ENCODE data around the gene ALDH3A2. TPM values are rescaled to one million over a fixed set of nuclear protein-coding genes. Genes with fewer than 3 reads are reported as not detected.

ALDH3A2 gene
- total and polyA plus RNA-seq, 9 donors: 26.6 to 39.4 (median 32.9) TPM

DNA sequence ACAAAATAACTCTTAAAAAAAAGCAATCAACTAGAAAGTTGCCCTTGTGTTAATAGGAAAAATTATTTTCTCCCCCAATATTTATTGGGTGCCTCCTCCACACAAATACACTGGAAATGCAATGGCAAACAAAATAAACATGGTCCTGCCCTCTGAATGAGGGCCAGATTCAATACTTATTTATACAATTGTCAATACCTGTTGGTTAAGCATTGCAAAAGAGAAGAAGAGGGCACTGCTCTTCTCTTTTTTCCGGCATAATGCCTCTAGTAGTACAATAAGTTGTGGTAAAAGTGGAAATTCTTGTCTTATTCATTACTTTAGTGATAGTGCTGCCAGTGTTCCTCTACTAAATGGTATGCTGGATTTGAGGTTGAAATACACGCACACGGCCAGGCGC is 22.5 kb upstream of the ALDH3A2 start:
- no peak overlapping the region for H3K27ac ChIP-seq (ENCODE audit: low read length)
- H3K4me1 ChIP-seq (ENCODE audit: control insufficient read depth, insufficient read depth, low read length): no peaks in the 10 kb centered on the region
- no peak for DNase-seq
- peaks cover 3% of the 10 kb centered on the region for H3K9me3 ChIP-seq (replicated peaks; ENCODE audit: control insufficient read depth, low read depth, low read length)
- peaks cover 4% of the 10 kb centered on the region for H3K27me3 ChIP-seq (ENCODE audit: control insufficient read depth, insufficient read depth, low read length)
- H3K4me3 ChIP-seq (ENCODE audit: low read length): no peak overlapping the region
- no peaks in the 10 kb centered on the region for H3K36me3 ChIP-seq (ENCODE audit: control insufficient read depth, insufficient read depth, low read length)
- 93% methylated on average over 2 of the region's 4 CpGs for WGBS (ENCODE audit: insufficient coverage)

DNA sequence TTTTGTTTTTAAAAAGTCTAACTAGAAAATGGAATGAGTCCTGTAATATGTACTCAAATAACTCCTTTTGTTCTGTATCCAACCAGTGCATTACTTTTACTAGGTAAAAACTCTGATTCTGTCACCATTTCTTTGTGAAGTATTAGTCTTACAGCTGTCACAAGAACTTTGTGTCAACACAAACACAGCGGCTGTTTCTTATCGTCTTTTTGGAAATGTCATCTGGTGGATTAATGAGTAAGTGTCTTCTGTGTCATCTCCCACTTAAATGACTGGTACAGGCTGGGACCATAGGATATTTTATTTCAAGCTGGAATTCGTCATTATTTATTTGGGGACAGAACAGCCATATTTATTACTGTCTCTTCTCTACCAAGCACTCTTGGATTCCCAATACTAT is 19.1 kb upstream of the ALDH3A2 start:
- WGBS (ENCODE audit: insufficient coverage): no CpG with 5 or more reads among the region's 3 CpGs
- Histone ChIP-seq H3K27ac (ENCODE audit: low read length) (no peak overlapping the region), H3K36me3 (ENCODE audit: control insufficient read depth, insufficient read depth, low read length) (no peaks in the 10 kb centered on the region), H3K4me3 (ENCODE audit: low read length) (no peak overlapping the region), H3K9me3 (replicated peaks; ENCODE audit: control insufficient read depth, low read depth, low read length) (no peaks in the 10 kb centered on the region), H3K27me3 (ENCODE audit: control insufficient read depth, insufficient read depth, low read length) (peaks cover 4% of the 10 kb centered on the region), H3K4me1 (ENCODE audit: control insufficient read depth, insufficient read depth, low read length) (no peaks in the 10 kb centered on the region)
- no peak for DNase-seq

DNA sequence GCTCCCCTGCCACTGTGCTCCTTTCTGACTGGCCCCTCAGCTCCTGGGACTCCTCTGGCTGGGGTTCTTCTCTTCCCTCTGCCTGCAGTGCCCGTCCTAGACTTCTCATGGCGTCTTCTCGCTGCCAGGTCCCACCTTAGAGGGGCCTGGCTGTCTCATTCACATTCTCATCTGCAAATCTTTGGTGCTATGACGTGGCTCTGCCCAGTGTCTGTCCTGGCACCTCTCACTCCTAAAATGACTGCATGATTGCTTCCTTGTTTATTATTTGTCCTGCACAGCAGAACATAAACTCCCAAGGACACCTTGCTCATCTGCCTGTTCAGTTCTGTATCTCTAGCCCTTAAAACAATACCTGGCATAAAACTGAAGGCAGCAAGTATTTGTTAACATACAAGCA is 18.5 kb upstream of the ALDH3A2 start:
- H3K36me3 ChIP-seq (ENCODE audit: control insufficient read depth, insufficient read depth, low read length): no peaks in the 10 kb centered on the region
- no peaks in the 10 kb centered on the region for H3K4me1 ChIP-seq (ENCODE audit: control insufficient read depth, insufficient read depth, low read length)
- no peak for DNase-seq
- peaks cover 4% of the 10 kb centered on the region for H3K27me3 ChIP-seq (ENCODE audit: control insufficient read depth, insufficient read depth, low read length)
- no peak overlapping the region for H3K4me3 ChIP-seq (ENCODE audit: low read length)
- H3K27ac ChIP-seq (ENCODE audit: low read length): no peak overlapping the region
- no peaks in the 10 kb centered on the region for H3K9me3 ChIP-seq (replicated peaks; ENCODE audit: control insufficient read depth, low read depth, low read length)
- 76% methylated on average over 4 of the region's 4 CpGs for WGBS (ENCODE audit: insufficient coverage)

DNA sequence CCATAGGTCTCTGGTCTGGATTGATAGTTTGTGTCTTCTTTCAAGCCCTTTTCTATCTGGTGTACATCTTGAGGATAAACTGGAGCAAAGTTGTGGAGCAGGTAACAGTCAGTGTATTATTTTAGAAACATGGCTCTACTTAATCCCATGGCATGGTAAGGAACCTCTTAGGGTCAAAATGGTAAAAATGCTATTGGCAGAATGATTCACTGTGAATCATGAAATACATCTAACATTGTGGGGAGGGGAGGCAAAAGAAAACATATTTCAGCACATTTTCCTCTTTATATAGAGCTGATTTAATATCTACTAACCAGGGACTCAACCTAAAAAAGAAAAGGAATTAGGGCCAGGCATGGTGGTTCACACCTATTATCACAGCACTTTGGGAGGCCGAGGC is 17.9 kb upstream of the ALDH3A2 start:
- H3K4me1 ChIP-seq (ENCODE audit: control insufficient read depth, insufficient read depth, low read length): no peaks in the 10 kb centered on the region
- WGBS (ENCODE audit: insufficient coverage): no CpG with 5 or more reads among the region's 1 CpG
- H3K9me3 ChIP-seq (replicated peaks; ENCODE audit: control insufficient read depth, low read depth, low read length): no peaks in the 10 kb centered on the region
- H3K27me3 ChIP-seq (ENCODE audit: control insufficient read depth, insufficient read depth, low read length): peaks cover 4% of the 10 kb centered on the region
- no peaks in the 10 kb centered on the region for H3K36me3 ChIP-seq (ENCODE audit: control insufficient read depth, insufficient read depth, low read length)
- DNase-seq: no peak
- H3K4me3 ChIP-seq (ENCODE audit: low read length): no peak overlapping the region
- H3K27ac ChIP-seq (ENCODE audit: low read length): no peak overlapping the region

DNA sequence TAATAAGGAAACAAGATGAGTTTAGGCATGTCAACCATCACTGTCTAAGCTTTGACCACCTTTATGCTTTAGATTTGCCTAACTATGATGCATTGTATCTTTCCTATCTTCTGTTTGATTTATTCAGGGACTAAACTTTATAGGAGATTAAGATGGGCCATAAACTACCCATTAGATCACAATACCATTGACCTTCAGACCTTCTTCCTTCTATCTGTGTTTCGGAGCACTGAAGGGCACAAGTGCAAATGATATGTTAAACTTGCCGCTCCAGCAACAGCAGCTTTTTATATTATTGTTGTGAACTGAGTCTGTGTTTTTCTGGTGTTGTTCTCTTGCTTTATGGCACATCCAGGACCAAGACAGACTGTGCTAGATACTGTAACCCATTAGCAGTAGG is 16.6 kb upstream of the ALDH3A2 start:
- Histone ChIP-seq H3K9me3 (replicated peaks; ENCODE audit: control insufficient read depth, low read depth, low read length) (no peaks in the 10 kb centered on the region), H3K4me1 (ENCODE audit: control insufficient read depth, insufficient read depth, low read length) (no peaks in the 10 kb centered on the region), H3K27ac (ENCODE audit: low read length) (no peak overlapping the region), H3K4me3 (ENCODE audit: low read length) (no peak overlapping the region), H3K36me3 (ENCODE audit: control insufficient read depth, insufficient read depth, low read length) (no peaks in the 10 kb centered on the region), H3K27me3 (ENCODE audit: control insufficient read depth, insufficient read depth, low read length) (peaks cover 4% of the 10 kb centered on the region)
- no peak for DNase-seq
- WGBS (ENCODE audit: insufficient coverage): no CpG with 5 or more reads among the region's 2 CpGs

DNA sequence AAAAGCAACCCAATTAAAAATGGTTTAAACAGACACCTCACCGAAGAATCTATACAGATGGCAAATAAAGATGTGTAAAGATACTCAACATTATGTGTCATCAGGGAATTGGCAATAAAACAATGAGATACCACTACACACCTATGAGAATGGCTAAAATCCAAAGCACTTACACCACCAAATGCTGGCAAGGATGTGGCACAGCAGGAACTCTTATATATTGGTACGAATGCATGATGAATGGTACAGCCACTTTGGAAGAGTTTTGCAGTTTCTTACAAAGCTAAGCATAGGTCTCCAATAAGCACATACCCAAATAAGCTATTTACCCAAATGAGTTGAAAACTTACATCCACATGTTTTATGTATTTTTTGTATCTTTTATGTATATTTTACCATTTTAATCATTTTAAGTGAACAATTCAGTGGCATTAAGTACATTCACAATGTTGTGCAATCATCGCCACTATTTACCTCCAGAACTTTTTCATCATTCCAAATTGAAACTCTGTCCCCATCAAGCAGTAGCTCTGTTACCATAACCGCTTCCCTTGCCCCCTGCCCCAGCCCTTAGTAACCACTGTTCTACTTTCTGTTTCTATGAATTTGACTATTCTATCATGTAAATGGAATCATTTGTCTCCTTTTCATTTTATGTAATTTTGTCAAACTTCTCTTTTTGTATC is 6.7 kb upstream of the ALDH3A2 start:
- no peak for DNase-seq
- Histone ChIP-seq H3K36me3 (ENCODE audit: control insufficient read depth, insufficient read depth, low read length) (no peaks in the 10 kb centered on the region), H3K4me3 (ENCODE audit: low read length) (no peak overlapping the region), H3K27me3 (ENCODE audit: control insufficient read depth, insufficient read depth, low read length) (no peaks in the 10 kb centered on the region), H3K4me1 (ENCODE audit: control insufficient read depth, insufficient read depth, low read length) (no peaks in the 10 kb centered on the region), H3K9me3 (replicated peaks; ENCODE audit: control insufficient read depth, low read depth, low read length) (no peaks in the 10 kb centered on the region), H3K27ac (ENCODE audit: low read length) (no peak overlapping the region)
- WGBS (ENCODE audit: insufficient coverage): 67% methylated on average over 1 of the region's 4 CpGs

DNA sequence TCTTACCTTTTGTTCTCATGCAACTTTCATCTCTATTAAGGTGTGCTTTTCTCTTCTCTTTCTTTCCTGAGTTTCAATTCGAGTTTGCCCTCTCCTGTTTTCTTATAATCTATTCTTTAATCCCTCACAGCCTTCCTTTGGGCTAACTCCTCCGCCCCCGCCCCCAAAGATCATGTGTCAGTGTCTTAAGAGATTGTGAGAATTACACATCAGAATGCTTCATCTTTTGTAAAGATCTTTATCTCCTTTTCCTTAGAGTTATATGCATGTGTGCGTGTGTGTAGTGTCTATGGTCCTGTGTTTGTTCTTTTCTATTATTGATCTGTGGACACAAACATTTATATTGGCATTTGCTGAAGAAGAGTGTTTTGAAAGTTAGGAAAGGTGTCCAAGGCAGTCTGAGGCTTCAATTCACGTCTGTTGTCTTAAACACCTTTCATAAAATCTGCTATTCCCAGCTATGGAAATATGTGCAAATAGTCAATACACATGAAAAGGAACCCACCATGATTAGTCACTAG is 6.1 kb upstream of the ALDH3A2 start:
- Histone ChIP-seq H3K36me3 (ENCODE audit: control insufficient read depth, insufficient read depth, low read length) (no peaks in the 10 kb centered on the region), H3K4me1 (ENCODE audit: control insufficient read depth, insufficient read depth, low read length) (peaks cover under 1% of the 10 kb centered on the region), H3K27me3 (ENCODE audit: control insufficient read depth, insufficient read depth, low read length) (no peaks in the 10 kb centered on the region), H3K4me3 (ENCODE audit: low read length) (no peak overlapping the region), H3K9me3 (replicated peaks; ENCODE audit: control insufficient read depth, low read depth, low read length) (no peaks in the 10 kb centered on the region), H3K27ac (ENCODE audit: low read length) (no peak overlapping the region)
- no peak for DNase-seq
- no CpG with 5 or more reads among the region's 5 CpGs for WGBS (ENCODE audit: insufficient coverage)

DNA sequence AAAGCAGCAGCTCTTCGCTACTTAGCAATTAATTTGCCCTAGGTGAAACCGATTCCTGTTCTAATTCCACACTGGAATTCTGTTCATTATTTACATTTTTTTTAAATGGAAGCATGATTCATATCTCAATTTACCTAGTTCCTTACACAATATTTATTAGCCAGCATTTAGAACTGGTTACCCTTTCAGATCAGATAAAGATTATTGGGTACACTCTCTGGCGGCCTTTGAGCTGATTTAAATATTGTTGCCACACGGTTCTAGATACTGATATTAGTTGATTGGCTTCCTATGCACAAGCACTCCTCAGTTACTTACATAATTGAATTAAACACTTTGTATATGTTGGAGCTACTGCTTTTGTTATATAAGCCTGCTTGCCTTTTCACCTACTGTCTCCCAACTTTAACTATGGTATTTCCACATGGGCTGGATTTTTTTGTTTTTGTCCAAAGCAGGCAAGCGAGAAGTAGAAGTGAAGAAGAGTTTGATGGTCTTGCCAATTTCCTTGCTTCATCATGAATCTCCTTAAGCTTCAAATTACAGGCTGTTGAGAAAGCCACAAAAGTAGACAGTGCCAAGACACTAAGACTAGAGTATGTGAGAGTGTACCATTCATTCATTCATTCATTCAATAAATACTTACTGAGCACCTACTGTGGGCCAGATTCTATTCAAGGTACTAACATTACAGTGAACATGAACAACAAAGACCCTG is 3.9 kb upstream of the ALDH3A2 start:
- Histone ChIP-seq H3K4me3 (ENCODE audit: low read length) (no peak overlapping the region), H3K27me3 (ENCODE audit: control insufficient read depth, insufficient read depth, low read length) (no peaks in the 10 kb centered on the region), H3K36me3 (ENCODE audit: control insufficient read depth, insufficient read depth, low read length) (no peaks in the 10 kb centered on the region), H3K27ac (ENCODE audit: low read length) (no peak overlapping the region), H3K4me1 (ENCODE audit: control insufficient read depth, insufficient read depth, low read length) (peaks cover 7% of the 10 kb centered on the region), H3K9me3 (replicated peaks; ENCODE audit: control insufficient read depth, low read depth, low read length) (no peaks in the 10 kb centered on the region)
- no CpG with 5 or more reads among the region's 5 CpGs for WGBS (ENCODE audit: insufficient coverage)
- DNase-seq: no peak

DNA sequence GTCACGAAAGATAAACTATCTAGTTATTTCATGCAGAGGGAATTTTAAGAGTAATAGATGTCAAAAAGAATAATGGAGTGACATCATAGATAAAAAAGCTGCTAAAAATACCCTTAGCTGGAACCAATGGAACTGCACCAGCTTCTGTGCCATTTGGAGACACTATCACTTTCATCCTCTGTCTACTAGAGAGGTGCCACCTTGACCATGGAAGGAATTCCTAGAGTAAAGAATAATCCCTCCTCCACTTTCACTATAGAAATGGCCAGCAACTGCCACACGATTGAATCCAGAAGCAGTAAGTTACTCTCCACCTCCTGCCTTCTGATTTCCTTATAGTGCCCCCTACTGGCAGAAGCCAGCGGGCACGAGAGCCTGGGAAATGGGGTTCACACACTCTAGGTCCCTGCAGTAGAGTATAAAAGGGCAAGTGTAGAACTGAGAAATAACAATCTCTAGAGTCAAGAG is 2.8 kb upstream of the ALDH3A2 start:
- Histone ChIP-seq H3K4me3 (ENCODE audit: low read length) (no peak overlapping the region), H3K4me1 (ENCODE audit: control insufficient read depth, insufficient read depth, low read length) (peaks cover 13% of the 10 kb centered on the region), H3K36me3 (ENCODE audit: control insufficient read depth, insufficient read depth, low read length) (no peaks in the 10 kb centered on the region), H3K27me3 (ENCODE audit: control insufficient read depth, insufficient read depth, low read length) (no peaks in the 10 kb centered on the region), H3K9me3 (replicated peaks; ENCODE audit: control insufficient read depth, low read depth, low read length) (no peaks in the 10 kb centered on the region), H3K27ac (ENCODE audit: low read length) (no peak overlapping the region)
- WGBS (ENCODE audit: insufficient coverage): no CpG with 5 or more reads among the region's 4 CpGs
- peak; percentile 23 for DNase-seq

DNA sequence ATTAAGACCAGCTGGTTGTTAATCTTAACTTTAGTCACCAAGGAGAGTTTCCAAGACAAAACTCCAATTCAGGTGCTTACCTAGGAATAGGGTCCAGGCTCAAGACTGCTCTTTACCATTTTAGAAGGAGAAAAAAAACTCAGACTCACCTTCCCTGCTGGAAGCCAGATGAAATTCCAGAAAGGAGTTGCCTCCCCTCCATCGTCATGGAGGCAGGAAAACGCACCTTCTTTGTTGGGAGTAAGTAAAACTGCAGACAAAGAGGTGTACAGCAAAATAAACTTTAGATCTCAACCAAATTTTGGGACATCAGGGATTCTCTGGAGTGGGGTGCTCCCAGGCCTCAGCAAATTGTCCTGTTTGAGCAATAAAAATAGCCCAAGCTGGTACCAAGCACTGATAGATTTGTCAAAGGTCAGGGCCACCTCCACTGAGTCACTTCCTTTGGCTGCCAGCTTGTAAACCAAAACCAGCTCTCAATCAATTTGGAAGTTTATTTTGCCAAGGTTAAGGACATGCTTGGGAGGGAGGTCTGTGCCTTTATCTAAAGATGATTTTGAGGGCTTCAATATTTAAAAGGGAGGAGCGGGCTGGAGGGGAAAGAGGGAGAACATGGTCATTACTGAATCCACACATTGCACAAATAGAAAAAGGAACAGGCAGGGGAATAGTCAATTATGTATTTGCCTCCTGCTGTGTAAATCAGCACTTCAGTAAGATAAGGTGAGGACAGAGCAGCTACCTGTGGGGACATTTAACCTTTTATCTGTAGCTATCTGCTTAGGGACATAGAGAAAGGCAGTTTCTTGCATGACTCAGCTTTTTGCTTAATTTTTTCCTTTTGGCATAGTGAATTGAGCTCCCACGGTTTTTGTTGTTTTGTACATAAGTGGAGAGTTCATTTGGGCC is 1.5 kb upstream of the ALDH3A2 start:
- Histone ChIP-seq H3K4me1 (ENCODE audit: control insufficient read depth, insufficient read depth, low read length) (peaks cover 13% of the 10 kb centered on the region), H3K27me3 (ENCODE audit: control insufficient read depth, insufficient read depth, low read length) (no peaks in the 10 kb centered on the region), H3K4me3 (ENCODE audit: low read length) (no peak overlapping the region), H3K36me3 (ENCODE audit: control insufficient read depth, insufficient read depth, low read length) (peaks cover 2% of the 10 kb centered on the region), H3K9me3 (replicated peaks; ENCODE audit: control insufficient read depth, low read depth, low read length) (no peaks in the 10 kb centered on the region), H3K27ac (ENCODE audit: low read length) (peak overlapping the region; percentile 91)
- WGBS (ENCODE audit: insufficient coverage): no CpG with 5 or more reads among the region's 4 CpGs
- peak; percentile 41 for DNase-seq

All from muscle of leg (tissue), 11 donors.